Duodenal mucosa (tissue), 2 donors: ENCODE measurements around the gene AFF1.

Experiments used
- H3K27ac ChIP-seq: one replicate; pipeline ENCODE4 v1.7.0; 2013; ENCODE audit warnings: low read depth, low read length
- H3K27me3 ChIP-seq, 2 donors: one replicate each; pipeline ENCODE4 v1.7.0; 2013; ENCODE audit warnings: low read length in 2 of 2, control low read depth in 1 of 2; ENCODE audit not compliant: insufficient read depth in 2 of 2, control insufficient read depth in 1 of 2
- H3K36me3 ChIP-seq, 2 donors: one replicate each; pipeline ENCODE4 v1.7.0; 2013; ENCODE audit warnings: low read length in 2 of 2, control low read depth in 1 of 2; ENCODE audit not compliant: insufficient read depth in 2 of 2, control insufficient read depth in 1 of 2
- H3K4me1 ChIP-seq, 2 donors: one replicate each; pipeline ENCODE4 v1.7.0; 2013; ENCODE audit warnings: low read length in 2 of 2, control low read depth in 1 of 2; ENCODE audit not compliant: insufficient read depth in 2 of 2, control insufficient read depth in 1 of 2
- H3K4me3 ChIP-seq, 2 donors: one replicate each; pipeline ENCODE4 v1.7.0; 2013; ENCODE audit warnings: low read length in 2 of 2, low read depth in 1 of 2
- H3K9ac ChIP-seq, 2 donors: one replicate each; pipeline ENCODE4 v1.7.0; 2013; ENCODE audit warnings: low read length in 2 of 2, low read depth in 1 of 2
- H3K9me3 ChIP-seq, 2 donors: one replicate each; pipeline ENCODE4 v1.7.0; 2013; ENCODE audit warnings: low read length in 2 of 2, control low read depth in 1 of 2; ENCODE audit not compliant: control insufficient read depth in 1 of 2

Gene AFF1

DNA sequence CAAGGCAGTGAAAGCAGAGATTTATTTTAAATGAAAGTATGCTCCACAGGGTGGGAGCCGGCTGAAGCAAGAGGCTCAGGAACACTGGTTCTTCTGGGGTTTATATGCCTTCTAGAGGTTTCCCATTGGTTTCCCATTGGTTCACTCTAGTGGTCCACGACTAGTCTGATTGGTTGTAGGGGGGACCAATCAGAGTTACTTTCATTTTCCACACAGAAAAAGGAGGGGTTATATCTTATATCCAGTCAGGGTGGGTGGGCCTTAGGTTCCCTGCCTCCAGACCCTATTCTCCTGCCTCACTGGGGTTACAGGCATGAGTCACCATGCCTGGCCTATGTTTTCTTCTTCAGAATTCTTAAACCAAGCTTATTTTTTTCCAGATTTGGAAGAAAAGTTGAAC is 184.0 kb downstream of the AFF1 start:
- Histone ChIP-seq H3K4me3 (no peak overlapping the region), H3K27me3 (no peaks in the 10 kb centered on the region), H3K4me1 (peaks cover 11% of the 10 kb centered on the region in 2 donors), H3K27ac (no peak overlapping the region), H3K9me3 (no peaks in the 10 kb centered on the region), H3K36me3 (peaks cover 20 to 66% of the 10 kb centered on the region in 2 donors), H3K9ac (no peak overlapping the region)

DNA sequence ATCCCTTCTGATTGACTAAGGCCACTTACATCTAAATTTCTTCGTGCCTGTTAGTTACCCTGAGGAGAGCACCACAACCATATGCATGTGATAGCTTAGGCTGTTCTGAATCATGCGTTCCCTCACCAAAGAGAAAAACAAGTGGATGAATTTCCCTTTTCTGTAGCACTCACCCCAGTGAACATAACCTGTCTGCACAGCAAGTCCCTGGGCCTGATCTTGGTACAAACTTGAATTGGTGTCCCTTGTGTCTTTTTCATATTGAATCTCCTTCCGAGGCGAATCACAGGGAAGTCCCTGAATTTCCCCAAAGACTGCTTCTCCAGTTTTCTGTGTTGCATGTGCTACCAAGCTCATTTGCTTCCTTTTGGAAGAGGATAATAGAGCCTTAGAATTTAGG is 185.2 kb downstream of the AFF1 start:
- Histone ChIP-seq H3K9me3 (no peaks in the 10 kb centered on the region), H3K36me3 (peaks cover 20 to 68% of the 10 kb centered on the region in 2 donors), H3K27me3 (no peaks in the 10 kb centered on the region), H3K4me3 (no peak overlapping the region), H3K4me1 (peaks cover 11% of the 10 kb centered on the region in 2 donors), H3K27ac (no peak overlapping the region), H3K9ac (no peak overlapping the region)

GRCh38 chr4:87120411-87121162 is 185.8 kb downstream of the AFF1 start:
- no peaks in the 10 kb centered on the region for H3K9me3 ChIP-seq
- H3K27me3 ChIP-seq, result no peaks in the 10 kb centered on the region
- no peak overlapping the region for H3K27ac ChIP-seq
- peaks cover 11% of the 10 kb centered on the region in 2 donors for H3K4me1 ChIP-seq
- H3K9ac ChIP-seq, result no peak overlapping the region
- peaks cover 23 to 68% of the 10 kb centered on the region in 2 donors for H3K36me3 ChIP-seq
- H3K4me3 ChIP-seq, result no peak overlapping the region

GRCh38 chr4:87121341-87122065 is 186.7 kb downstream of the AFF1 start:
- Histone ChIP-seq H3K4me3 (no peak overlapping the region), H3K36me3 (peaks cover 29 to 68% of the 10 kb centered on the region in 2 donors), H3K9me3 (no peaks in the 10 kb centered on the region), H3K27me3 (no peaks in the 10 kb centered on the region), H3K4me1 (peaks cover 11% of the 10 kb centered on the region in 2 donors), H3K9ac (no peak overlapping the region), H3K27ac (no peak overlapping the region)

- Histone ChIP-seq H3K4me3 (no peak overlapping the region), H3K9me3 (no peaks in the 10 kb centered on the region), H3K36me3 (peaks cover 25 to 66% of the 10 kb centered on the region in 2 donors), H3K27ac (no peak overlapping the region), H3K4me1 (peaks cover 11% of the 10 kb centered on the region in 2 donors), H3K9ac (no peak overlapping the region), H3K27me3 (no peaks in the 10 kb centered on the region)
Observed at GRCh38 chr4:87122252-87122651, 187.4 kb downstream of the AFF1 start.

GRCh38 chr4:87126056-87126455 is 191.2 kb downstream of the AFF1 start:
- Histone ChIP-seq H3K36me3 (peaks cover 47 to 69% of the 10 kb centered on the region in 2 donors), H3K4me1 (peaks cover 3 to 4% of the 10 kb centered on the region in 2 donors), H3K27ac (no peak overlapping the region), H3K4me3 (no peak overlapping the region), H3K9me3 (no peaks in the 10 kb centered on the region), H3K9ac (no peak overlapping the region), H3K27me3 (no peaks in the 10 kb centered on the region)

- H3K36me3 ChIP-seq, result peaks cover 62 to 84% of the 10 kb centered on the region in 2 donors
- H3K4me1 ChIP-seq, result no peaks in the 10 kb centered on the region
- H3K27ac ChIP-seq, result no peak overlapping the region
- no peak overlapping the region for H3K9ac ChIP-seq
- H3K4me3 ChIP-seq, result no peak overlapping the region
- H3K27me3 ChIP-seq, result no peaks in the 10 kb centered on the region
- no peaks in the 10 kb centered on the region for H3K9me3 ChIP-seq
Observed at GRCh38 chr4:87128006-87128705, 193.3 kb downstream of the AFF1 start.

- Histone ChIP-seq H3K9me3 (no peaks in the 10 kb centered on the region), H3K4me3 (no peak overlapping the region), H3K27me3 (no peaks in the 10 kb centered on the region), H3K36me3 (peaks cover 76 to 95% of the 10 kb centered on the region in 2 donors), H3K27ac (no peak overlapping the region), H3K4me1 (no peaks in the 10 kb centered on the region), H3K9ac (no peak overlapping the region)
Observed at GRCh38 chr4:87129681-87130080, 194.9 kb downstream of the AFF1 start.

GRCh38 chr4:87130985-87131703 is 196.3 kb downstream of the AFF1 start:
- no peak overlapping the region for H3K27ac ChIP-seq
- H3K9me3 ChIP-seq, result no peaks in the 10 kb centered on the region
- peaks cover 71 to 90% of the 10 kb centered on the region in 2 donors for H3K36me3 ChIP-seq
- H3K4me1 ChIP-seq, result no peaks in the 10 kb centered on the region
- H3K9ac ChIP-seq, result no peak overlapping the region
- H3K4me3 ChIP-seq, result no peak overlapping the region
- no peaks in the 10 kb centered on the region for H3K27me3 ChIP-seq
